ENCODE measurements around the gene CD300LF. TPM values are rescaled to one million over a fixed set of nuclear protein-coding genes. Genes with fewer than 3 reads are reported as not detected.

The CD300LF gene
- total RNA-seq, 1 experiment from 2014 or later = not detected

Other genes with a start within 250 kb of the CD300LF start
- gene CD300A, start 246.3 kb downstream of the CD300LF start, total RNA-seq (2014; rRNA removed; shearing (Covaris generic)) = not detected in 2 replicates
- not detected in 2 replicates for gene CD300LB, start 181.4 kb downstream of the CD300LF start, total RNA-seq (2014; rRNA removed; shearing (Covaris generic))
- 1.2 TPM in 1 of 2 replicates, not detected in the other for gene CD300C, start 166.8 kb downstream of the CD300LF start, total RNA-seq (2014; rRNA removed; shearing (Covaris generic))
- not detected in 2 replicates for gene CD300H, start 145.4 kb downstream of the CD300LF start, total RNA-seq (2014; rRNA removed; shearing (Covaris generic))
- gene CD300LD, start 120.6 kb downstream of the CD300LF start, total RNA-seq (2014; rRNA removed; shearing (Covaris generic)) = not detected in 2 replicates
- not detected in 2 replicates for gene CD300E, start 89.2 kb downstream of the CD300LF start, total RNA-seq (2014; rRNA removed; shearing (Covaris generic))
- not detected in 2 replicates for gene RAB37, start 24.3 kb upstream of the CD300LF start, total RNA-seq (2014; rRNA removed; shearing (Covaris generic))
- gene NHERF1, start 35.7 kb upstream of the CD300LF start, total RNA-seq (2014; rRNA removed; shearing (Covaris generic)) = 38.1 and 44.8 TPM in 2 replicates
- 30.0 and 31.1 TPM in 2 replicates for gene NAT9, start 63.4 kb upstream of the CD300LF start, total RNA-seq (2014; rRNA removed; shearing (Covaris generic))
- not detected in 2 replicates for gene GRIN2C, start 147.0 kb upstream of the CD300LF start, total RNA-seq (2014; rRNA removed; shearing (Covaris generic))
- gene FDXR, start 160.1 kb upstream of the CD300LF start, total RNA-seq (2014; rRNA removed; shearing (Covaris generic)) = 8.2 and 13.1 TPM in 2 replicates
- not detected in 2 replicates for gene FADS6, start 180.7 kb upstream of the CD300LF start, total RNA-seq (2014; rRNA removed; shearing (Covaris generic))
- gene USH1G, start 210.3 kb upstream of the CD300LF start, total RNA-seq (2014; rRNA removed; shearing (Covaris generic)) = not detected in 2 replicates
- gene OTOP2, start 211.3 kb upstream of the CD300LF start, total RNA-seq (2014; rRNA removed; shearing (Covaris generic)) = not detected in 2 replicates
- gene OTOP3, start 223.0 kb upstream of the CD300LF start, total RNA-seq (2014; rRNA removed; shearing (Covaris generic)) = not detected in 2 replicates